SU-DHL-6 (cell line): ENCODE data around the gene CAD.

Source experiments
- H2AFZ ChIP-seq: fragments of 200-600 bp; sonication (generic); 2 replicates; pipeline ENCODE4 v1.6.1; 2014; ENCODE audit warnings: low read depth, mild to moderate bottlenecking, moderate library complexity, mixed read lengths, antibody characterized with exemption, low read length; ENCODE audit not compliant: severe bottlenecking
- H3F3A ChIP-seq: fragments of 200-600 bp; shearing (Covaris generic); 2 replicates; pipeline ENCODE4 v1.6.0; 2016; ENCODE audit warnings: antibody characterized with exemption, mild to moderate bottlenecking; ENCODE audit not compliant: insufficient read depth
- H3K27ac ChIP-seq: fragments of 200-600 bp; sonication (generic); 2 replicates; pipeline ENCODE4 v1.5.1; 2016; ENCODE audit warnings: low read depth, mild to moderate bottlenecking, low read length, moderate library complexity, mixed read lengths
- H3K27me3 ChIP-seq: fragments of 200-600 bp; sonication (generic), shearing (Covaris generic); 2 replicates; pipeline ENCODE4 v1.6.0; 2014; ENCODE audit warnings: mild to moderate bottlenecking, low read length
- H3K36me3 ChIP-seq: fragments of 200-600 bp; sonication (generic); 2 replicates; pipeline ENCODE4 v1.6.1; 2014; ENCODE audit warnings: mild to moderate bottlenecking, low read length, mixed read lengths
- H3K4me2 ChIP-seq: fragments of 300-600, 200-600 bp; shearing (Covaris generic), sonication (generic); 2 replicates; pipeline ENCODE4 v1.6.0; 2014; ENCODE audit warnings: low read length, low read depth, mild to moderate bottlenecking; ENCODE audit not compliant: poor library complexity, severe bottlenecking
- H3K4me3 ChIP-seq: fragments of 200-600 bp; sonication (generic); 2 replicates; pipeline ENCODE4 v1.5.1; 2014; ENCODE audit warnings: antibody characterized with exemption, low read length, mild to moderate bottlenecking, mixed read lengths; ENCODE audit not compliant: insufficient read depth, poor library complexity, severe bottlenecking
- H3K79me2 ChIP-seq: fragments of 200-600 bp; sonication (generic); 2 replicates; pipeline ENCODE4 v1.6.1; 2014; ENCODE audit warnings: mild to moderate bottlenecking, low read length, moderate library complexity; ENCODE audit not compliant: insufficient read depth
- H3K9ac ChIP-seq: fragments of 200-600 bp; sonication (generic); 2 replicates; pipeline ENCODE4 v1.7.0; 2014; ENCODE audit warnings: mild to moderate bottlenecking, low read length
- H3K9me2 ChIP-seq: fragments of 200-600 bp; sonication (generic); replicated peaks from 2 replicates; pipeline ENCODE4 v1.6.1; 2014; ENCODE audit warnings: low read length; ENCODE audit not compliant: insufficient read depth
- H3K9me3 ChIP-seq: fragments of 200-600 bp; sonication (generic); 2 replicates; pipeline ENCODE4 v1.6.1; 2014; ENCODE audit warnings: low read length, mixed read lengths; ENCODE audit not compliant: insufficient read depth
- H4K20me1 ChIP-seq: fragments of 200-600 bp; sonication (generic); 2 replicates; pipeline ENCODE4 v1.6.1; 2014; ENCODE audit warnings: low read depth, mild to moderate bottlenecking, antibody characterized with exemption, low read length, moderate library complexity, mixed read lengths
- CTCF ChIP-seq: fragments of 200-600 bp; sonication (generic); IDR thresholded peaks from one replicate; pipeline ENCODE4 v1.5.1; 2017; ENCODE audit warnings: antibody characterized with exemption, mild to moderate bottlenecking, low read length, moderate library complexity; ENCODE audit not compliant: insufficient read depth, poor library complexity, severe bottlenecking
- EZH2phosphoT487 ChIP-seq: fragments of 200-600 bp; sonication (generic), shearing (Covaris generic); conservative IDR thresholded peaks from 2 replicates; pipeline ENCODE4 v1.6.1; 2018; ENCODE audit warnings: mild to moderate bottlenecking, antibody characterized with exemption, low read length, moderate library complexity, mixed read lengths

The CAD gene

DNA sequence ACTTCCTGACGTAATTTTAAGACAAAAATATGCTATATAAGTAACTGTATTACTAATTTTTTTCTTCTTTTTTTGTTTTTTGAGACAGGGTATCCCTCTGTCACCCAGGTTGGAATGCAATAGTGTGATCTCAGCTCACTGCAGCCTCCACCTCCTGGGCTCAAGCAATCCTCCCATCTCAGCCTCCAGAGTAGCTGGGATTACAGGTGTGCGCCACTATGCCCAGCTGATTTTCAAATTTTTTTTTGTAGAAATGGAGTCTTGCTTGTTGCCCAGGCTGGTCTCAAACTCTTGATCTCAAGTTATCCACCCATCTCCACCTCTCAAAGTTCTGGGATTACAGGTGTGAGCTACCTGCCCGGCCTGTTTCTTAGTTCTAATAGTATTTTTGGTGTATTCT, 38.7 kb upstream of the CAD start:
- Histone ChIP-seq H3K9me3 (no peaks in the 10 kb centered on the region), H3K4me2 (no peak overlapping the region), H3K27me3 (no peaks in the 10 kb centered on the region), H3K9me2 (no peaks in the 10 kb centered on the region), H3K9ac (no peak overlapping the region), H2AFZ (no peak overlapping the region), H3K79me2 (no peaks in the 10 kb centered on the region), H4K20me1 (no peaks in the 10 kb centered on the region), H3F3A (no peaks in the 10 kb centered on the region), H3K4me3 (no peak overlapping the region), H3K27ac (no peak overlapping the region), H3K36me3 (no peaks in the 10 kb centered on the region)
- TF ChIP-seq EZH2phosphoT487, result no peak
- TF ChIP-seq CTCF, result no peak

DNA sequence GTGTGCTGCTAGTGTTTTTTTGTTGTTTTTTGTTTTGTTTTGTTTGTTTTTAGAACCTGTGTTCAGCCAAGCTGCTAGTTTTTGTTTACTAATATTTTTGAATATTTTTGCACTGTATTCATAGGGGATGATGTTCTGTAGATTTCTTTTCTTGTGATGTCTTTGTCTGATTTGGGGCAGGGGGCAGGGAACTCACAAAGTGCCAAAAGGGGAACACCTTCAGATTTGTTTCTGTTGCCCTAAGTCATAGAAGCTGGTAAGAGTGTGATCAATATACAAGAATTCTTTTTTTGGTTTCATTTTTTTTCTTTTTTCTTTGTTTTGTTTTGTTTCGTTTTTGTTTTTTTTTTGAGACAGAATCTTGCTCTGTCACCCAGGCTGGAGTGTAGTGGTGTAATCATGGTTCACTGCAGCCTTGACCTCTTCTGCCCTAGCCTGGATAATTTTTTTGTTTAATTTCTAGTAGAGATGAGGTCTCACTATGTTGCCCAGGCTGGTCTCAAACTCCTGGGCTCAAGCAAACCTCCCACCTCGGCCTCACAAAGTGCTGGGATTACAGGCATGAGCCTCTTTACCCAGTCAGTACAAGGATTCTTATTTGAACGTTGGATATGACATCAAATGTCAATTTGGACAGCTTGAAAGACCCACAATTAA, 37.7 kb upstream of the CAD start:
- H3K9ac ChIP-seq, result no peak overlapping the region
- H3K27me3 ChIP-seq, result no peaks in the 10 kb centered on the region
- H3K9me2 ChIP-seq, result no peaks in the 10 kb centered on the region
- TF ChIP-seq CTCF (no peak), EZH2phosphoT487 (no peak)
- H3K4me3 ChIP-seq, result no peak overlapping the region
- no peak overlapping the region for H3K27ac ChIP-seq
- no peak overlapping the region for H2AFZ ChIP-seq
- H4K20me1 ChIP-seq, result no peaks in the 10 kb centered on the region
- no peaks in the 10 kb centered on the region for H3K36me3 ChIP-seq
- H3K79me2 ChIP-seq, result no peaks in the 10 kb centered on the region
- no peaks in the 10 kb centered on the region for H3F3A ChIP-seq
- H3K9me3 ChIP-seq, result no peaks in the 10 kb centered on the region
- no peak overlapping the region for H3K4me2 ChIP-seq

DNA sequence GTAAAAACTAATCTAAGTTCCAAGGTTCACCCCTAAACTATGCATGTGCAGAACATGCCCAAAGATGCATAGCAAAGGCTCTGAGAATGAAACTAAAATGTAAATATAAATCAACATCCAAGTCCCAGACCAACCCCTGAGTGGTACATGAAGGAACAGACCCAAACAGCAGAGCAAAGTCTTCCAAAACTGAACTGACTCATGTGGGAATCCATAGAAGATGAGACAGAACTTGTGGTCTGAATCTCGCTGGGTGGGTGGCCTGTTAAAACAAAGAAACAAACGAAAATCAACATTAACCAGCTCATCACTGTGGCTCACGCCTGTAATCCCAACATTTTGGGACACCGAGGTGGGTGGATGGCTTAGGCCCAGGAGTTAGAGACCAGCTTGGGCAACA, 34.8 kb upstream of the CAD start:
- TF ChIP-seq EZH2phosphoT487 (no peak), CTCF (no peak)
- Histone ChIP-seq H3K27ac (no peak overlapping the region), H3K27me3 (no peaks in the 10 kb centered on the region), H3K4me2 (no peak overlapping the region), H3K9ac (no peak overlapping the region), H3K4me3 (no peak overlapping the region), H3K79me2 (no peaks in the 10 kb centered on the region), H3K9me3 (no peaks in the 10 kb centered on the region), H3K36me3 (no peaks in the 10 kb centered on the region), H3K9me2 (no peaks in the 10 kb centered on the region), H3F3A (no peaks in the 10 kb centered on the region), H2AFZ (no peak overlapping the region), H4K20me1 (no peaks in the 10 kb centered on the region)
